GM18907 (cell line): ENCODE measurements around the gene RMI2.

Experiments used
- ATAC-seq: cut with Tn5 transposase; IDR thresholded peaks from one replicate; pipeline ENCODE4 v1.9.1; 2021; ENCODE audit warnings: mild to moderate bottlenecking, moderate library complexity; ENCODE audit not compliant: unreplicated experiment

Gene RMI2

DNA sequence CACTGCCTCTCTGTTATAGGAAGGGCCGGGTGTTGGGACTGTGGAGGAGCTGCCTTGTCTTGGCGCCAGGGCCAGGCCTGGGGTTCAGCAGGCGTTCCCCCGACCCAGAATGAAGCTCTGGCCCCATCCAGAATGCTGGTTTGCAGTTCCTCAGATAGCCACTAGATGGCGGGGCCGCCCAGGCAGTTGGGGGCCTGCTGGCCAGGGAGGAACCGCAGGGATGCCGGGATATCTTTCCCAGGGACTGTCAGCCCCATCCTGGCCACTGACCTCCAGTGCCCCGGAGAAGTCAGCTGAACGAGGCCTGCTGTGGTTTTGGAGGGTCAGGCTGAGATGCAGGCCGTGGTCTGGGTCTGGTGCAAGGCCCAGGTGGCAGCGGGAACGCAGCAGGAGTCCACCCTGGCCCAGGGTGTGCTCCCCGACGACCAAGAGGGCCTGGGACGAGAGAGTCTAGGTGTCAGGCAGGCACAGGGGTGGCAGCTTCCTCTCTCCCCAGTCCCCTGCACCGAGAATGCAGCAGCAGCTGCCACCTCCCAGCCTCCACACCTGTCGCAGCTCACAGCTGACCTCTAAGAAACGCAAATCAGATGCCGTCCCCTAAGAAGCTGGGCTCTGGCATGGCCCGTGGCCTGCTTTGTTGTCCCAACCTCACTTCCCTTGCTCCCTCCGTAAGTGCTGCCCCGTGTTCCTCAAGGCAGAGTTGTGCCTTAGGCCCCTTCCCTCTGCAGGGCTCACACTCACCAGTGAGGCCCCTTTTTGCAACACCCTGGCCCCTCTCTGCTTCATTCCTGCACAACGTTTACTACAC, 51.2 kb downstream of the RMI2 start:
- no peak for ATAC-seq

- no peak for ATAC-seq
These were observed 52.9 kb downstream of the RMI2 start for GRCh38 chr16:11398136-11398535.

- no peak for ATAC-seq
These were observed 53.6 kb downstream of the RMI2 start for GRCh38 chr16:11398851-11399250.

GRCh38 chr16:11399261-11399831, 54.1 kb downstream of the RMI2 start:
- no peak for ATAC-seq

DNA sequence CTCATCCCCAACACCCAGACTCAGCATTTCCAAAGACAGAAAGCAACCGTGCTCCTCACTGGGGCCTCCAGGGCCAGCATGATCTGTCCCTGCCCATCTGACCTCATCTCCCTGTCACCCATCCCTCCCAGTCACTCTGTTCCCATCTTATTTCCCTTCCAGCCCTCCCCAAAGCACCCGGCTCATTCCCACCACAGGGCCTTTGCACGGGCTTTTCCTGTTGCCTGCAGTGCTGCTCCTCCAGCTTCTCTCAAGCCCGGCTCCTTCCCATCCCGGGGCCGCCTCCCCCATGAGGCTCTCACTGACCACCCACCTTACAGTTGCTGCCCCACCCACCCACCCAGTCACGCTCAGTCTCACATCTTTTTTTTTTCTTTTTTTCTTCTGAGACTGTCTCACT, 54.8 kb downstream of the RMI2 start:
- no peak for ATAC-seq
